SK-N-SH (cell line): ENCODE measurements around the gene PDS5A. TPM values are rescaled to one million over a fixed set of nuclear protein-coding genes. Genes with fewer than 3 reads are reported as not detected.

Source experiments
- CTCF ChIA-PET: fragments of 300-600, 350-600 bp; formaldehyde crosslinking; extraction: SDS; loops from one replicate; lab custom pipeline; 2021; lab: Yijun Ruan, JAX
- POLR2A ChIA-PET: fragments of 350-600 bp; sonication (Branson Sonifier 250); formaldehyde crosslinking; extraction: SDS; loops from one replicate; lab custom pipeline; 2020; ENCODE audit warnings: antibody characterized with exemption, inconsistent platforms; lab: Yijun Ruan, JAX
- DNase-seq: peaks from one replicate; pipeline ENCODE4 v3.0.0; 2012
- H2AFZ ChIP-seq: fragments of 200-600 bp; sonication (generic); 2 replicates; pipeline ENCODE4 v1.8.1; 2016; ENCODE audit warnings: antibody characterized with exemption, mild to moderate bottlenecking, low read depth
- H3F3A ChIP-seq: fragments of 200-600 bp; sonication (generic); replicated peaks from 2 replicates; pipeline ENCODE3; 2016; ENCODE audit warnings: antibody characterized with exemption, mild to moderate bottlenecking; ENCODE audit not compliant: insufficient read depth
- H3K27ac ChIP-seq, 2 experiments: fragments of 200-500 bp in 1 of 2; fragments of 200-600 bp in 1 of 2; sonication (Bioruptor generic) in 1 of 2; sonication (generic), shearing (Covaris generic) in 1 of 2; 2 replicates each; pipeline versions ENCODE4 v1.5.1 to v1.6.1; 2014 to 2016; ENCODE audit warnings: low read depth in 2 of 2, inconsistent platforms in 1 of 2, low read length in 1 of 2, mild to moderate bottlenecking in 1 of 2, mixed read lengths in 1 of 2
- H3K27me3 ChIP-seq: fragments of 200-600 bp; sonication (generic), shearing (Covaris generic); 2 replicates; pipeline ENCODE4 v1.6.1; 2016; ENCODE audit warnings: mixed run types; ENCODE audit not compliant: insufficient read depth
- H3K36me3 ChIP-seq, 2 experiments: fragments of 200-500 bp in 1 of 2; fragments of 200-600 bp in 1 of 2; sonication (Bioruptor generic) in 1 of 2; sonication (generic) in 1 of 2; replicated peaks in 1 of 2; 2 replicates each; pipeline versions ENCODE3 to v1.5.1; 2014 to 2016; ENCODE audit warnings: low read length in 1 of 2, mild to moderate bottlenecking in 1 of 2; ENCODE audit not compliant: insufficient read depth in 2 of 2, control insufficient read depth in 1 of 2
- H3K4me1 ChIP-seq, 2 experiments: fragments of 200-500 bp in 1 of 2; fragments of 200-600 bp in 1 of 2; sonication (Bioruptor generic) in 1 of 2; sonication (generic), shearing (Covaris generic) in 1 of 2; 2 replicates each; pipeline versions ENCODE4 v1.5.1 to v1.6.1; 2014 to 2016; ENCODE audit warnings: low read depth in 1 of 2, low read length in 1 of 2, mixed run types in 1 of 2; ENCODE audit not compliant: insufficient read depth in 2 of 2, control insufficient read depth in 1 of 2
- H3K4me2 ChIP-seq: fragments of 200-600 bp; sonication (generic), shearing (Covaris generic); 2 replicates; pipeline ENCODE4 v1.6.1; 2017; ENCODE audit warnings: mixed run types
- H3K4me3 ChIP-seq, 2 experiments: fragments of 200-500 bp in 1 of 2; fragments of 200-600 bp in 1 of 2; sonication (Bioruptor generic) in 1 of 2; sonication (generic), shearing (Covaris generic) in 1 of 2; 2 replicates each; pipeline versions ENCODE4 v1.5.1 to v1.8.1; 2014 to 2016; ENCODE audit warnings: low read depth in 2 of 2, inconsistent platforms in 1 of 2, low read length in 1 of 2, mild to moderate bottlenecking in 1 of 2, mixed read lengths in 1 of 2, moderate library complexity in 1 of 2
- H3K79me2 ChIP-seq: fragments of 200-600 bp; sonication (generic); 2 replicates; pipeline ENCODE4 v1.8.1; 2017; ENCODE audit warnings: mild to moderate bottlenecking; ENCODE audit not compliant: insufficient read depth
- H3K9ac ChIP-seq: fragments of 200-600 bp; sonication (generic); 2 replicates; pipeline ENCODE4 v1.6.1; 2017; ENCODE audit warnings: mixed run types
- H3K9me2 ChIP-seq: fragments of 200-600 bp; sonication (generic); 2 replicates; pipeline ENCODE4 v1.6.1; 2017; ENCODE audit warnings: mixed run types
- H3K9me3 ChIP-seq: fragments of 200-600 bp; sonication (generic); 2 replicates; pipeline ENCODE4 v1.6.1; 2017; ENCODE audit warnings: mixed run types, mild to moderate bottlenecking, moderate library complexity
- H4K20me1 ChIP-seq: fragments of 200-600 bp; sonication (generic); 2 replicates; pipeline ENCODE4 v1.6.1; 2017; ENCODE audit warnings: mild to moderate bottlenecking, mixed run types; ENCODE audit not compliant: insufficient read depth
- CHD2 ChIP-seq: fragments of 150-350 bp; IDR thresholded peaks from 2 replicates; pipeline ENCODE4 v1.6.1; 2018; ENCODE audit warnings: low read length; ENCODE audit not compliant: partially characterized antibody
- ELF1 ChIP-seq: IDR thresholded peaks from 2 replicates; pipeline ENCODE4 v1.4.0; 2012
- FOSL2 ChIP-seq: IDR thresholded peaks from 2 replicates; pipeline ENCODE4 v1.4.0; 2012; ENCODE audit warnings: low read depth, mild to moderate bottlenecking, moderate library complexity, borderline replicate concordance
- MXI1 ChIP-seq: IDR thresholded peaks from 2 replicates; pipeline ENCODE4 v1.6.1; 2012; ENCODE audit warnings: mild to moderate bottlenecking, low read depth, low read length, improper control_type of control experiment
- NFIC ChIP-seq: IDR thresholded peaks from 2 replicates; pipeline ENCODE4 v1.4.0; 2012; ENCODE audit warnings: borderline replicate concordance
- POLR2AphosphoS5 ChIP-seq: IDR thresholded peaks from 2 replicates; pipeline ENCODE4 v1.6.1; 2012; ENCODE audit warnings: low read depth, low read length
- WGBS: methylation state at CpG from one replicate; pipeline ENCODE4 v1.1.6; 2017; ENCODE audit warnings: low lambda C conversion rate; 5-methylcytosine and 5-hydroxymethylcytosine counted together
- polyA plus RNA-seq, 3 experiments: library from polyadenylated mRNA; depleted of rRNA; stranded (reverse); fragments of >200 nt; gene quantifications; 2 replicates each; pipeline ENCODE4 v1.2.3, GENCODE V29; 2012
- TF ChIP-seq, protein P1 (sequence below): IDR thresholded peaks from 2 replicates; pipeline ENCODE4 v1.6.1; 2012; ENCODE audit warnings: mild to moderate bottlenecking, low read depth, low read length, moderate library complexity
- TF ChIP-seq, protein P2 (sequence below): IDR thresholded peaks from 2 replicates; pipeline ENCODE4 v1.4.0; 2012; ENCODE audit warnings: low read depth, borderline replicate concordance
- TF ChIP-seq, protein P3 (sequence below): fragments of 150-350 bp; IDR thresholded peaks from 2 replicates; pipeline ENCODE4 v1.6.1; 2016; ENCODE audit warnings: mild to moderate bottlenecking, low read depth, low read length
- TF ChIP-seq, protein P4 (sequence below): IDR thresholded peaks from 2 replicates; pipeline ENCODE4; 2012
- TF ChIP-seq, protein P5 (sequence below): fragments of 150-350 bp; IDR thresholded peaks from 2 replicates; pipeline ENCODE4 v1.6.1; 2017; ENCODE audit warnings: antibody characterized with exemption, low read length, low read depth, borderline replicate concordance
- TF ChIP-seq, protein P6 (sequence below): fragments of 200-600 bp; sonication (generic); IDR thresholded peaks from 2 replicates; pipeline ENCODE4 v1.6.1; 2017; ENCODE audit warnings: antibody characterized with exemption, mild to moderate bottlenecking, moderate library complexity

PDS5A gene
- polyA plus RNA-seq, 1 of the 3 experiments (the other 2 are of a cell fraction): 14.1 TPM

DNA sequence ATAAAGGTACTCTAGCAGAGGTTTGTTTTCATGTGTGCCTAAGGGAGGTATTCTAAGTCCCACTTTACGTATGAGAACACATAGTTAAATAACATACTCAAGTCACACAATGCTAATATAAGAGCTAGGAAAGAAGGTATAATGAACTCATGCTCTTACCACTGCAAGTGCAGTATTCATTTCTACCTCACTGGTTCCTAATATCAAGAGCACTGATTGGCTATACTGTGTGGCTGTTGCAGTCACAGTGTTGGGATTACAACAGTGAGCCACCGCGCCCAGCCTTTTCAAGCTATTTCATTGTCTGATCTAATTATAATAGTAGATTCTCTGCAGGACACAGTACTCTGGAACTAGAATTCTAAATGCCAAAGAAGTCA lies 84.0 kb downstream of the PDS5A start:
- CTCF ChIA-PET: interaction anchor here (1.1 kb wide), 1 partner anchor 85 kb away, joined by 3 read pairs; no protein-coding TSS in a partner anchor

DNA sequence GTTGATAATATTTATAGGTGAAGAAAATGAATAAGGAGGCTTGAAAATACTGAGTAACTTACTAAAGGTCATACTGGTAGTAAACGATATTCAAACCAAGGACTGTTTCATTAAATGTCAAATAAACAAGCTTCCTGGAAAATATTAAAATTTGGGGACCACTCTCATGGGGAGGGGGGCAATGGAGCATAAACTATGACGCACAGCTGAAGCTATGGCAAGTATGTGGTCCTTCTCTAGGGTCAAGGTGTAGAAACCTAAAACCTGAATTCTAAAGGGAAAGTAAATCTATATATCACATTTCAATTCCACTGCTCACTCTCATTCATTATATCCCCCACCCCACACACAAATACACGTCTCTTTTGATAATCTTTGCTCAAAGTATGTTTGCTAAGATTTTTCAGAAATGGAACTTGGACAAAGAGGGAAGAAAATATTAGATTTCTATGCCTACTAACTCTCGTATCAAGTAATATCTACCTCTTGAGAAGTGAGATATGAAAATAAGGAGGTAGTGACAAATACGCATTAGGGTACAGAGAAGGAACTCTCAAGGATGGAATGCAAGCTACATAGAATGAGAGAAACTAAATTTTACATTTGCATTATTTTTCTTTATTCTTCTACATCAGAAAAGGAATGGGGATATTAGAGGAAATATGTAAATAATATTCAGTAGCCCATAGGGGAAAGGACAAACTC lies 84.6 kb downstream of the PDS5A start:
- ChIA-PET POLR2A (no interaction called here), CTCF (interaction anchor here (0.6 to 1.1 kb wide), 2 partner anchors 67 to 85 kb away, joined by 3 read pairs; no protein-coding TSS in a partner anchor)
- peaks cover 15% of the 10 kb centered on the region for H3F3A ChIP-seq
- no peak overlapping the region for H3K27ac ChIP-seq
- no peaks in the 10 kb centered on the region for H3K9me3 ChIP-seq
- H3K4me1 ChIP-seq: no peaks in the 10 kb centered on the region
- peaks cover 45 to 68% of the 10 kb centered on the region in 2 experiments for H3K36me3 ChIP-seq
- no peaks in the 10 kb centered on the region for H3K27me3 ChIP-seq
- no peak overlapping the region for H3K4me2 ChIP-seq
- H3K9me2 ChIP-seq: no peaks in the 10 kb centered on the region
- no peak overlapping the region for H3K9ac ChIP-seq
- 96% methylated on average over 5 of the region's 5 CpGs for WGBS
- no peaks in the 10 kb centered on the region for H4K20me1 ChIP-seq
- no peak for DNase-seq
- no peak overlapping the region for H3K4me3 ChIP-seq
- no peaks in the 10 kb centered on the region for H3K79me2 ChIP-seq
- no peak overlapping the region for H2AFZ ChIP-seq
- TF ChIP-seq MXI1 (no peak), POLR2AphosphoS5 (no peak), CHD2 (no peak), NFIC (no peak), ELF1 (no peak)
- TF ChIP-seq, protein P1, sequence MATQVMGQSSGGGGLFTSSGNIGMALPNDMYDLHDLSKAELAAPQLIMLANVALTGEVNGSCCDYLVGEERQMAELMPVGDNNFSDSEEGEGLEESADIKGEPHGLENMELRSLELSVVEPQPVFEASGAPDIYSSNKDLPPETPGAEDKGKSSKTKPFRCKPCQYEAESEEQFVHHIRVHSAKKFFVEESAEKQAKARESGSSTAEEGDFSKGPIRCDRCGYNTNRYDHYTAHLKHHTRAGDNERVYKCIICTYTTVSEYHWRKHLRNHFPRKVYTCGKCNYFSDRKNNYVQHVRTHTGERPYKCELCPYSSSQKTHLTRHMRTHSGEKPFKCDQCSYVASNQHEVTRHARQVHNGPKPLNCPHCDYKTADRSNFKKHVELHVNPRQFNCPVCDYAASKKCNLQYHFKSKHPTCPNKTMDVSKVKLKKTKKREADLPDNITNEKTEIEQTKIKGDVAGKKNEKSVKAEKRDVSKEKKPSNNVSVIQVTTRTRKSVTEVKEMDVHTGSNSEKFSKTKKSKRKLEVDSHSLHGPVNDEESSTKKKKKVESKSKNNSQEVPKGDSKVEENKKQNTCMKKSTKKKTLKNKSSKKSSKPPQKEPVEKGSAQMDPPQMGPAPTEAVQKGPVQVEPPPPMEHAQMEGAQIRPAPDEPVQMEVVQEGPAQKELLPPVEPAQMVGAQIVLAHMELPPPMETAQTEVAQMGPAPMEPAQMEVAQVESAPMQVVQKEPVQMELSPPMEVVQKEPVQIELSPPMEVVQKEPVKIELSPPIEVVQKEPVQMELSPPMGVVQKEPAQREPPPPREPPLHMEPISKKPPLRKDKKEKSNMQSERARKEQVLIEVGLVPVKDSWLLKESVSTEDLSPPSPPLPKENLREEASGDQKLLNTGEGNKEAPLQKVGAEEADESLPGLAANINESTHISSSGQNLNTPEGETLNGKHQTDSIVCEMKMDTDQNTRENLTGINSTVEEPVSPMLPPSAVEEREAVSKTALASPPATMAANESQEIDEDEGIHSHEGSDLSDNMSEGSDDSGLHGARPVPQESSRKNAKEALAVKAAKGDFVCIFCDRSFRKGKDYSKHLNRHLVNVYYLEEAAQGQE: no peak
- TF ChIP-seq, protein P2, sequence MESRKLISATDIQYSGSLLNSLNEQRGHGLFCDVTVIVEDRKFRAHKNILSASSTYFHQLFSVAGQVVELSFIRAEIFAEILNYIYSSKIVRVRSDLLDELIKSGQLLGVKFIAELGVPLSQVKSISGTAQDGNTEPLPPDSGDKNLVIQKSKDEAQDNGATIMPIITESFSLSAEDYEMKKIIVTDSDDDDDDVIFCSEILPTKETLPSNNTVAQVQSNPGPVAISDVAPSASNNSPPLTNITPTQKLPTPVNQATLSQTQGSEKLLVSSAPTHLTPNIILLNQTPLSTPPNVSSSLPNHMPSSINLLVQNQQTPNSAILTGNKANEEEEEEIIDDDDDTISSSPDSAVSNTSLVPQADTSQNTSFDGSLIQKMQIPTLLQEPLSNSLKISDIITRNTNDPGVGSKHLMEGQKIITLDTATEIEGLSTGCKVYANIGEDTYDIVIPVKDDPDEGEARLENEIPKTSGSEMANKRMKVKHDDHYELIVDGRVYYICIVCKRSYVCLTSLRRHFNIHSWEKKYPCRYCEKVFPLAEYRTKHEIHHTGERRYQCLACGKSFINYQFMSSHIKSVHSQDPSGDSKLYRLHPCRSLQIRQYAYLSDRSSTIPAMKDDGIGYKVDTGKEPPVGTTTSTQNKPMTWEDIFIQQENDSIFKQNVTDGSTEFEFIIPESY: no peak

More for the DNA sequence above, 84.0 kb downstream of the PDS5A start:
- Histone ChIP-seq H3K36me3 (peaks cover 50 to 68% of the 10 kb centered on the region in 2 experiments), H3K9me2 (no peaks in the 10 kb centered on the region), H2AFZ (no peak overlapping the region), H3F3A (peaks cover 17% of the 10 kb centered on the region), H3K27me3 (no peaks in the 10 kb centered on the region), H3K9me3 (no peaks in the 10 kb centered on the region), H3K4me1 (no peaks in the 10 kb centered on the region), H3K79me2 (no peaks in the 10 kb centered on the region), H3K27ac (no peak overlapping the region), H3K4me2 (no peak overlapping the region), H4K20me1 (no peaks in the 10 kb centered on the region), H3K9ac (no peak overlapping the region), H3K4me3 (no peak overlapping the region)
- no peak for DNase-seq
- 93% methylated on average over 3 of the region's 3 CpGs for WGBS
- POLR2A ChIA-PET: no interaction called here
- TF ChIP-seq, protein P3, sequence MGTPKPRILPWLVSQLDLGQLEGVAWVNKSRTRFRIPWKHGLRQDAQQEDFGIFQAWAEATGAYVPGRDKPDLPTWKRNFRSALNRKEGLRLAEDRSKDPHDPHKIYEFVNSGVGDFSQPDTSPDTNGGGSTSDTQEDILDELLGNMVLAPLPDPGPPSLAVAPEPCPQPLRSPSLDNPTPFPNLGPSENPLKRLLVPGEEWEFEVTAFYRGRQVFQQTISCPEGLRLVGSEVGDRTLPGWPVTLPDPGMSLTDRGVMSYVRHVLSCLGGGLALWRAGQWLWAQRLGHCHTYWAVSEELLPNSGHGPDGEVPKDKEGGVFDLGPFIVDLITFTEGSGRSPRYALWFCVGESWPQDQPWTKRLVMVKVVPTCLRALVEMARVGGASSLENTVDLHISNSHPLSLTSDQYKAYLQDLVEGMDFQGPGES: no peak
- TF ChIP-seq, protein P4, sequence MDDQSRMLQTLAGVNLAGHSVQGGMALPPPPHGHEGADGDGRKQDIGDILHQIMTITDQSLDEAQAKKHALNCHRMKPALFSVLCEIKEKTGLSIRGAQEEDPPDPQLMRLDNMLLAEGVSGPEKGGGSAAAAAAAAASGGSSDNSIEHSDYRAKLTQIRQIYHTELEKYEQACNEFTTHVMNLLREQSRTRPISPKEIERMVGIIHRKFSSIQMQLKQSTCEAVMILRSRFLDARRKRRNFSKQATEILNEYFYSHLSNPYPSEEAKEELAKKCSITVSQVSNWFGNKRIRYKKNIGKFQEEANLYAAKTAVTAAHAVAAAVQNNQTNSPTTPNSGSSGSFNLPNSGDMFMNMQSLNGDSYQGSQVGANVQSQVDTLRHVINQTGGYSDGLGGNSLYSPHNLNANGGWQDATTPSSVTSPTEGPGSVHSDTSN: no peak
- TF ChIP-seq, protein P5, sequence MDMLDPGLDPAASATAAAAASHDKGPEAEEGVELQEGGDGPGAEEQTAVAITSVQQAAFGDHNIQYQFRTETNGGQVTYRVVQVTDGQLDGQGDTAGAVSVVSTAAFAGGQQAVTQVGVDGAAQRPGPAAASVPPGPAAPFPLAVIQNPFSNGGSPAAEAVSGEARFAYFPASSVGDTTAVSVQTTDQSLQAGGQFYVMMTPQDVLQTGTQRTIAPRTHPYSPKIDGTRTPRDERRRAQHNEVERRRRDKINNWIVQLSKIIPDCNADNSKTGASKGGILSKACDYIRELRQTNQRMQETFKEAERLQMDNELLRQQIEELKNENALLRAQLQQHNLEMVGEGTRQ: no peak
- TF ChIP-seq, protein P6, sequence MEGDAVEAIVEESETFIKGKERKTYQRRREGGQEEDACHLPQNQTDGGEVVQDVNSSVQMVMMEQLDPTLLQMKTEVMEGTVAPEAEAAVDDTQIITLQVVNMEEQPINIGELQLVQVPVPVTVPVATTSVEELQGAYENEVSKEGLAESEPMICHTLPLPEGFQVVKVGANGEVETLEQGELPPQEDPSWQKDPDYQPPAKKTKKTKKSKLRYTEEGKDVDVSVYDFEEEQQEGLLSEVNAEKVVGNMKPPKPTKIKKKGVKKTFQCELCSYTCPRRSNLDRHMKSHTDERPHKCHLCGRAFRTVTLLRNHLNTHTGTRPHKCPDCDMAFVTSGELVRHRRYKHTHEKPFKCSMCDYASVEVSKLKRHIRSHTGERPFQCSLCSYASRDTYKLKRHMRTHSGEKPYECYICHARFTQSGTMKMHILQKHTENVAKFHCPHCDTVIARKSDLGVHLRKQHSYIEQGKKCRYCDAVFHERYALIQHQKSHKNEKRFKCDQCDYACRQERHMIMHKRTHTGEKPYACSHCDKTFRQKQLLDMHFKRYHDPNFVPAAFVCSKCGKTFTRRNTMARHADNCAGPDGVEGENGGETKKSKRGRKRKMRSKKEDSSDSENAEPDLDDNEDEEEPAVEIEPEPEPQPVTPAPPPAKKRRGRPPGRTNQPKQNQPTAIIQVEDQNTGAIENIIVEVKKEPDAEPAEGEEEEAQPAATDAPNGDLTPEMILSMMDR: no peak
- TF ChIP-seq FOSL2: no peak
